HG03060 (cell line): ENCODE data around the gene SLC28A3.

Experiments used
- ATAC-seq: cut with Tn5 transposase; IDR thresholded peaks from one replicate; pipeline ENCODE4 v1.9.1; 2021; ENCODE audit warnings: low read depth, moderate number of reproducible peaks; ENCODE audit not compliant: unreplicated experiment

Gene SLC28A3

DNA sequence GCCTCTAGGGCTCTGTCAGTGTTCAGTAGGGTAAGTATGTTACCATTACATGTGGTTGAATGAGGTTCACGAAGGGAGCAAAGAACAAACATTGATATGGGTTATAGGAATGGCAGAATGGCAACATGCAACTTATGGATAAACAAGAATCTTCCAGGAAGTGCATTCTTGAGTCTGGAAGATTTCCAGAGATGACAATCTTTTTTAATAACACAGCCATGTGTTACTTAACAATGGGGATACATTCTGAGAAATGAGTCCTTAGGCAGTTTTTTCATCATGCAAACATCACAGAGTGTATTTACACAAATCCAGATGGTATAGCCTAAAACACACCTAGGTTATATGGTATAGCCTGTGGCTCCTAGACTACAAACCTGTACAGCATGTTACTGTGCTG is 9.1 kb upstream of the SLC28A3 start:
- no peak for ATAC-seq

DNA sequence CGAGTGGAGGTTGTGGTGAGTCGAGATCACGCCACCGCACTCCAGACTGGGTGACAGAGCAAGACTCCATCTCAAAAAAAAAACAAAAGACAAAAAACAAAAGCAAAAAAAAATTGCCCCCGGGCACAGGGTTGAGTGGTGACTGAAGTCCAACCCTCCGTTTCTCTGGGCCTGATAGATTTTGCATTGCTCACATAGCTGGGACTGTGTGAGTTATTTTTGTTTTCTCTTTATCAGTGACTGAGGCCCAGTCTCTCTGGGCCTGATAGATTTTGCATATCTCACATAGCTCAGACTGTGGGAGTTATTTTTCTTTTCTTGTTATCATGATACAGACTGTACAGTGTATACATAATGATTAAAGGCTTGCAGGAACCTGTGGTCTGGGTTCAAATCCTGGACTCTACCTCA is 2.6 kb upstream of the SLC28A3 start:
- no peak for ATAC-seq

DNA sequence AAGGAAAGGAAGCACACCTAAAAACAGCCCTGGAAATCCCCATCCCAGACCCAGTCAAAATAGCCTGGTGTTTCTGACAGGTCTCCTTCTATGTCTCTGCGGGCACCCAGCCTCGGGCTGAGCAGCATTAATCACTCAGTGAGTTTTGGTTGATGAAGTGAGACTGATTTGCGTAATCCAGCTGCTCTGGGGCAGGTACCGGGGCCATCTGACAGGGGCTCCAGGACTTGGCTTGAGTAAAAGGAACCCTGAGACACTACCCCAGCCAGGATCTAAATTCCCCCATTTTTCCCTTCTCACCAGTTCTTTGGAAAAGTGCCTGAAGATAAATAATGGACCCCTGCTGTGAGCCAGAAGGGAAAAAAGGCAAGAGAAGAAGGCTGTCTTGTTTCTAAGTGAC is 596 bp downstream of the SLC28A3 start:
- ATAC-seq: no peak

DNA sequence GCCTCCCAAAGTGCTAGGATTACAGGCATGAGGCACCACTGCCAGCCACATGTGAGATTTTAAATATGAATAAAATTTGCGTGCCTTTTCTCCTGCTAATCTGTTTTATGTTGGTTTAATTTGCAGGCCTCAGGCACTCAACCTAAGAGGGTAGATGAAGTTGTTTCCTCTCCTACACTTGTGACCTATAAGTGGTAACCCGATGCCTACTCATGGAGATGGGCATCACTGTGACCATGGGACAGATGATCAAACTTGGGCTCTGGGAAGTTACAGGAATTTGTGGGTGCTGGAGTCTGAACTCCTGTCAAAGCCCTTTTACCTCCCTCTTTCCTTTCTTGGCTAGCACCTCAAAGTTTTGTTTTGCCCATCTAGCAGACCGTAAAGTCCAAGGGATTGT is 1.1 kb downstream of the SLC28A3 start:
- ATAC-seq: no peak

DNA sequence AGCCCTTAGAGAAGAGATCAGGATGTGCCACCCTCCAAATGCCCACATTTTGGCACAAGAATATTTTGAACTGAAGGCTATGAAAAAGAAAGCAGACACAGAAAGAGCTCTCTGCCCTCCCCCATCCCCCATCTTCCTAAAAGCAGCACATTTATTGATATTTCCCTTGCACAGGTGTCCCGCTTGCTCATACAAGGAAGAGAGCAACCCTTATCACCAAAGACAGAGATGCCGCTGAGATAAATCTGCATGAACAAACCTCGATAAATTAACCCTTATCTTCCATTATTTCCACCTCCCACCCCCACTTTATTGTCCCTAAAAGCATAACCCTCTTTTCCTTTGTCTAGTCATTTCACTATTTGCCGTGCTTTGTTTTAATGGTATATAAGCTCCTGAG is 1.8 kb downstream of the SLC28A3 start:
- no peak for ATAC-seq

DNA sequence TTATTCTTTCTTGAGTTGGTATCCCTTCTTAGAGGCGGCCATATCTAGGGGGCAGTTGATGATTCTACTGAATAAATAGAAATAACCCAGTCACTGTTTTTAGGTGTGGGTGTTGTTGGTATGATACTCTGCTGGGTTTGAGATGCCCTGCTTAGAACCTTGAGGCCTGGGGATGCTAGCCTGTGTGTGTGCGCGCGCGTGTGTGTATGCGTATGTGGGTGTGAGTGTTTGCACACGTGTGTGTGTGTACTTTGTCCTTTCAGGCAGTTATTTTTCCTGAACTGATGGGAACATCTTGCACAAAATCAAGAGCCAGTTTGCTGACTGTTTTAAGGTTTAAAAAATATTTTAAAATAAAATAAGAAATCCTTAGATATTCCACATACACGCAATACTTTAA is 3.3 kb downstream of the SLC28A3 start:
- no peak for ATAC-seq

DNA sequence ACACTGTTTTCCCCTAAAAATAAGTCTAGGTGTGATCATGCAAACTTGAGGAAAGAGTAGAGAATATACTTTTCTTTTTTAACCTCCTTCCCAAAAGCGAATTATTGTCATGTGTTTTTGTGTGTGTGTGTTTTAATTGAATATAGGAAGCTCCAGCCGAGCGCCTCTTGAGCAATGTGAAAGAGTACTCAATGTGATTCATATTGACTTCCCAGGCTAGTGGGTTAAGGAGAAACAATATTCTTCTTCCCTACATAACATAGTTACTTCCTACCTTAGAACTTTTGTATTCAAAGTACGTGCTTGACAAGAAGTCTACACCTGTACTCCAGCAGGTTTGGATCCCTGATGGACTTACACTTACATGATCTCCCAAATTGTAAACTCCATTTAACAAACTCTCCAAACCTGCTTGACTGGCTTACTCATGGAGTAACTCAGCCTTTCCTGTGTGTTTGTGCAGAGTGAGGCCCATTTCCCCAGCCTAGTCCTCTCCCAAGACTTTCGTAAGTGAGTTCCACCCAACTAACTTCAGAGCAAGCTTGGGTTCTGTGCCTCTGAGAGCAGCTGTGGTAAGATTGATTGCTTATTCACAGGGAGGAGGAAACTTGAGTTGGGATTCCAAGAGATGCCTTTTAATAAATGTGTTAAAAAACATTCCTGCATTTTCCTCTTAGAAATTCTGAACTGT is 9.3 kb downstream of the SLC28A3 start:
- ATAC-seq: no peak

DNA sequence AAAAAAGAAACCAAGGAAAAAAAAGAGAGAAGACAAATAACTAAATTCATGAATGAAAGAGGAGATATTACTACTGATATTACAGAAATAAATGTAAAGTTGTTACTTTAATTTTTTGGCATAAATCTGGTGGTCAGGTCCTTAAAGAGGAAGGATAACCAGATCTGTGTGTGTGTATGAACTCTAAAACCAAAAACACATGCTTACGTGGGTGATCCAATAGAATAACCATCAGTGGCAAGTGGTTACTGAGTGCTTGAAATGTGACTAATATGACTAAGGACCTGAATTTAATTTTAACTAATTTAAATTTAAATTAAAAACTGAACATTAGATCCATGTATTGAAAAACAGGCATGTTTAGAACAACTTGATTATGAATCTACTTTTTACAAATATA is 10.3 kb downstream of the SLC28A3 start:
- ATAC-seq: no peak

DNA sequence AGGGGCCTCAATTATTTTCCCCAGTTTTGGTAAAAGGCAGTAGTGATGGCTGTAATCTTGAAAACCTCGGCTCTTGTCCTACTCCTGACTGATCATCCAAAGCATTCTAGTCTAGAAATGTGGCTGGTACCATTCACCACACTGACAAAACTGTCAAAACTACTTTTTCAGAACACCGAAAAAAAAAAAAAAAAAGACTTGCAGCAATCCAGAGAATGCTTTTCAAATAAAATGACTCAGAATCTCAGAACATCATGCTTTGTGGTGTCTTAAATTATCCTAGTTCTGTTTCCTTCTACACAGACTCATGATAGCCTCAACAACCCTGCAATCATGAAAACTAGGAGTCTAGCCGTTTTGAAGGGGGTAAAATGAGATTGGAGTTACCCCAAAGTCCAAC is 13.4 kb downstream of the SLC28A3 start:
- no peak for ATAC-seq

DNA sequence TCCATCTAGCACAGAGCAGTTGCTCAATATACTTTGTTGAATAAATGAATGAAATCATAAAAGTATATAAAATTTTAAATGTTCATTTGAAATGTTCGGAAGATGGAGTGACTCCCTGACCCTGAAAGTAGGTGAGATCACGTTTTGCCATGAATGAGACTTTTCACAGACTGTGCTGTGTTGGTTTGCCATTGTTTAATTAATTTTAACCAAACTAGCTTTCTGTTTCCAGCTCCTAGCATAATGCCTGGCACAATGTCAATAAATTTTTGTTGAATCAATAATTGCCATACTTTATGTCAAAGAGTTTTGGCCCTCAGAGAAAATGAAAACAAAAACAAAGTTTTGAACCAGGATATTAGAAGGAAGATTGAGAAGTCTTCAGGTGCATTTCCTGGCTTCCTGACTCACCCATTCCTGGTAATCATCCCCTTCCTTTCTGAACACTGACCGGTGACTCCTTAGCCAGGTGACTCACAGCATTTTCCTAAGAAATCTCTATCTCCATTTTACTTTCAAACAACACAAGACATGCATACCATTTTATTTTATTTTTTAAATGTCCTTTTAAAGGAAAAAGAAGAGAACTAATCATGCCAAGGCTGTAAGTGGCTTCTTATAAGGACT is 15.1 kb downstream of the SLC28A3 start:
- ATAC-seq: no peak

DNA sequence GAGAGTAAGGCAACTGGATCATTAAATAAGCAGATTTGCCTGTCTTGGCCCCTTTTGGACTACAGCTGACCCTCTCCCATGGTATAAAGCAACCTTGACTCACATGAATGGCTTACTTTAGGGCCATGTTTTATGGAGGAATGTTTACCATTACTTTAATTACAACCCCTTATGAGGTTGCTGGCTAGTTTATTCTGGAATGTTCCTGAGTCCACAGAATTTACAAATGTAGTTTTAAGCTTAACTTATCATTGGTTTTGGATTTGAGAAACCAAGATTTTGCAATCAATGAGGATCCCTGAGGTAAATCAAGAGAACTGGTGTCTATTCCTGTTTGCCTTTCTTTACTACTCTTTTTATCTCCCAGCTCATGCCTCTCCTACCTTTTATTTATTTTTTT is 15.7 kb downstream of the SLC28A3 start:
- no peak for ATAC-seq

DNA sequence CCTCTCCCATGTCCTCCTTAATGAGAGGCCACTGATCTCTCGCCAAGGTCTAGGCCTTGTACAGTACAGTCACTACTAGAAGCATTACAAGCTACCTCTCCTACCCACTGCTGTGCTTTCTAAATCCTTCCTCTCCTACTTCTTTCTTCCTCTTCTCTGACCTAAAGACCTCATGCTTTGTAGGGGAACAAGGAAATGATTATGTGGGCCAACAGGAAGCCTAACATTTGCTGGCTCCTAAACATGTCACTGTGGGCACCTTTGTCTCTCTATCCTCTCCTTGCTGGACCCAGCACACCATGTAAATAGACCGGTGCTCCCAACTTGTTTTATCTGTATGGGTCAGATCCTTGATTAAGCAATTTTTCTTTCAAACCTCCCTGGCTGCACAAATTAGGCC is 16.7 kb downstream of the SLC28A3 start:
- ATAC-seq: no peak

DNA sequence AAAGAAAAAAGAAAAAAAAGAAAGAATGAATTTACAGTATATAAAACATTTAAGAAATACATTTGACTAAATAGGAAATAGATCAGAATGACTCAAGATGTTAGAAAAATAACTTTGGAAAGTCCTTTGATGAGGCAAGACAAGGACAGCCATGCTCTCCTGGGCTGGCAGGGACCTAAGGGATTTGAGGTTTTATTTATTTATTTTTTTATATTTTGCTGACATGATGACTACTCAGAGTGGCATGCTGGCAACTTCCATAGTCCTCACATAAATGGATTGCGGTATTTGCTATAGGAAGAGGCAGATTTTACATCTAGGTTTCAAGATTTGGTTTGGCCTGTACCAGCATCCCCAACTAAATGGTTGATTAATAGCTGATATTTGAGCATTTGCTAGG is 17.7 kb downstream of the SLC28A3 start:
- ATAC-seq: no peak

DNA sequence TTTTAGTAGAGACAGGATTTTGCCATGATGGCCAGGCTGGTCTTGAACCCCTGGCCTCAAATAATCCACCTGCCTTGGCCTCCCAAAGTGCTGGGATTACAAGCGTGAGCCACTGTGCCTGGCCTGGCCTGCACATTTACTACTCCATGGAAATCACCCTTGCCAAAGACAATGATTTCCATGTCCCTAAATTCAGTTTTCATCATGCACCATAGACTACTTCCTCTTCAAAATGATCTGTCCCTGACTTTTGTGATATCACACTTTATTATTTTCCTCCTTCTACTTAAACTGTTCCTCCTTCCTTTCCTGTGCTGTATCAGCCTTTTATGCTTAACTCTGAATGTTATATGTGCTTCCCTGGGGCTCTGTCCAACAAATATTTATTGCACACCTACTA is 20.3 kb downstream of the SLC28A3 start:
- no peak for ATAC-seq

DNA sequence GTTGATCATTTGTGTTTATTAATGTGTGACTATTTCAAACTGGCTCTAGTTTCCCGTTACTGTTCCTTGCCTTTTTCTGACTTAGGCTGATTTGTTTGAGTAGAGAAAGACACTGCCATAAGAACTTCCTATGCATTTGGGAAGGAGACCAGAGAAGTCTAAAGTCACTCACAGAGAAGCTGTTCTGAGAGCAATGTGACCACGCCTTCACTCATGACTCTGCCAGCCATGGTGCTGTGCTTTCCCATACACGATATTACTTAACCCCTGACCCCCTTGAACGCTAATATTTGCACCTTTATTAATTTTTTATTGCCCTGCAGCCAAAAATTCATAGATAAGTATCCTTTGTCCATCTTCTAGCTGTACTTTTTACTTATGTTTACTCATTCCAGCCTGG is 20.9 kb downstream of the SLC28A3 start:
- no peak for ATAC-seq

DNA sequence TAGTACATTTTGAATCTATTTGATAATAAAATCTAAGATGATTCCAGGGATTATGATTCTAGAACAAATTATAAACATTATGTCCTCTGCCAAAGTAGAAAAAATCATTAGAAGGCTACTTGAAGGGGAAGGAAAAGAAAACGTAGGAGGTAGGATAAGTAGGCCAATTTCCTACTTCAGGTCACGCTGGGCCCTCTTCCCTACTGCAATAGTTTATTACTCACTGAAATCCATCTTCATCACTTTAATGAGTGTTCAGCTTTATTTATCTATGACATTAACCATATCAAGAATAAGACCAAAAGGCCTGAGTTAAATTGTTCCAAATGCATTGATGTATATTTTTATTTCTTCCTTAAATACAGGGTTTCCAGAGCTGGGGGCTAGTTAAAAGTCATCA is 21.6 kb downstream of the SLC28A3 start:
- ATAC-seq: no peak

DNA sequence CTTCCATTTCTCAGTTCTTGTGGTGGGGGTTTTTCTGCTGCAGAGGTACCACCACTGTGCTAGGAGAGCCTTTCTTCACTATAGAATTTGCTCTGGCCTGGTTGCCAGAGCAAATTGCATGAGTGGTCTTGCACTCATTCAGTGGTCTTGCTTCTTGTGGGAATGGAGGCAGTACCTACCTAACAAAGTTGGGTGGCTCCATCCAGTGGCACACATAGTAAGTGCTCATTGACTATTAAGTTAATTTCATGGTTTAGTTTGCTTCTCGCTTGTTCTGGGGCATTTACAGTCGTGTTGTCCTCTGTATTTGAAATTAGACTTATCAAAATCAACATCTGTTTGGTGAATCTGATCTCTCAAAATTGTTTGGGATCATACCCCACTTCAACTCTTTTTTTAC is 23.0 kb downstream of the SLC28A3 start:
- no peak for ATAC-seq

DNA sequence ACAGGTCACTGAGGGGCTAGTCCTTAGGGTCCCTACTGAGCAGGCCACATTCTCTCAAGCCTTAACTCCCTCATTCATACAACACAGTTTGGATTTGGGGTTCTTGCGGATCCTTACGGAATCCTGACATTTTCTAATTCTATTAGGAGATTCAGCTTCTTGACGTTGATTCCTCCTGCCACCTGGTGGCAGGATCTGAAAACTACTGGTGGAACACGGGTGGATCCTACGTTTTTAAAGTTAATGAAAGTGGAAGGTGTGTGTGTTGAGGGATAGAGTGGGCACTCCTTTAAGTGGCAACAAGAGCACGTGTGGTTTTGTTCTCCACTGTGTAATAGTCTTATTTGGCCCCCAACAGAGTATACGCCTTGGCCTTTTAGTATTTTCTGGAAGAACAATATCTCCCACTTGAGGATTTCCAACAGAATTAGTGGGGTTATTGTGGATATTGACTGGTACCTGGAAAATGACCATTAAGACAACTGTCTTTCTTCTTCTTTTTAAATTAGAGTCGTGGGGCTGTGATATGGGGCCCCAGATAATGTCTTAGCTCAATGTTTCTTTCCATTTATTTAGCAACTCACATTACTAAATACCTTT is 25.2 kb downstream of the SLC28A3 start:
- no peak for ATAC-seq

DNA sequence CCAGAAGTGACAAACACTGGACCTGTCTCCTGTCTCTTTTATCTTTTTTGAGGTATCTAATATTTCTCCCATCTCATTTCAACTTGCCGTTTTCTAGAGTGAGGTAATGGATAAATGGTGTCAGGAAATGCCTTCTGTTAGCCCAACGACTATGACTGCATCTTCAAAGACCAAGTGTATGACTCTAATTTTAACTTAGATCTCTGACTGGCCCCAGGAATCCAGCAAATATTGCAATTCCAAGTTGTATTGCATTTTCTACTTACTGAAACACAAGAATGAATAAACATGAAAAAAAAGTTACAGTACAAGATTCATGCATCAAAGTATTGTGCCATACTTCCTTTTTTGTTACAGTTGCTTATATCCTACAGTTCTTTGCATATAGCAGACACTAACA is 26.3 kb downstream of the SLC28A3 start:
- ATAC-seq: no peak

DNA sequence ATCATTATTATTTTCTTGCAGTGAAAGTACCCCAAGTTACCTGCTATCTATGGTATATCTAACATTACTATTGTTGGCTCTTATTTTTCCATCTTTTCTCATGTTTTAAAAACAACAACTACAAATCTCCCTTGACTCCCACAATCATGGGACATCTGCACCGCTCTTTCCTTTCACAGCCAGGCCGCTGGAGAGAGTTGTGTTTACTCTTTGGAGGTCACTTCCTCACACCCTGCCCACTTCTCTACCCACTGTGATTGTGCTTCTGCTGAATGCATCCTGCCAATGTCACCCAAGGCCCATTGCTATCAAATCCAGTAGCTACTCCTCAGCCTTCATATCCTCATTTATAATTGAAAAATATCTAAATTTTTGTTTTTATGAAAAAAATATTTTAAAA is 29.7 kb downstream of the SLC28A3 start:
- no peak for ATAC-seq

DNA sequence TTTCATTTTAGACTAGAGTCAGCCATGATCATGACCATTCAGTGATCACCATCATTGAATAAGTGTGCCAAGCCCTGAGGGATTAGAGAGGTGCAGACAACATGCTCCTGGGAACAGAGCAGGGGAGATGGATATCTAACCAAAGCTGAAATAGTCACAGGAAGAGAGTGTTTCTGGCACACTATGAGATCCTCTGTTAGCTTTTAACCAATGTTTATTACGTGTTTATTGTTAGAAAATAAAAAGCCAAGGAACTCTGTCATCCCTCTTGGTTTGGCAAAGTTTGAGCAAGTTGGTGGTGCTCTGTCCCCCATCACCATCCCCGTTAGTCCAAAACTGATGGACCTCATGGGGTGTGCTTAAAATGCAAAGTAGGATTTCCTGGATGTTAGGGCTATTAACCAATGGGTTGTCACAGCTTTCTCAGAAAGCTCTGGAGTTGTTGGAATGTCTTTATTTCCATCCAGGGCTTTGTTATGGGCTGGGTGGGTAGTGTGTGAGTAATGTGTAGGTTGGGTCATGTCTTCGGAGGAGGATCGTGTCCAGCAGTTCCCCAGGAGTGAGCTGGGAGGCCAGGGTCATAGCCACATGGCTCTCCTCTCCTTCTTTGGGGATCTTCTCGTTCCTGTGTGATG is 34.9 kb downstream of the SLC28A3 start:
- ATAC-seq: no peak

DNA sequence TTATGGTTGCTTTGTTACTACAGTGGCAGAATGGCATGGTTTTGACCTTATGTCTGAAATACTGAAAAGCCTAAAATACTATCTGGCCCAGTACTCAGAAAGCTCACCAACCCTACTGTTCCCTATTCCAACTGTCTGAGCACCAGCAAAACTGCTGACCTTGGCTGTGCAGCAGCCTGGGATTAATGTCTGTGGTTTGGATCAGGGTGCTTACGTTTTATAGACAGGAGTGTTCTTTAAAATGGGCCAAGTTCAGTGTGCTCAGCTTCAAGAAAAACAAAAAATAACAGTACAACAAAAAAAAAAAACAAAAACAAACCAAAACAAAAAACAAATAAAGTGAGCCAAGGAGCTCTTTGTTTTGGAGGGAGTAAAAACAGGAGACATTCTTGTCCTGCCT is 36.4 kb downstream of the SLC28A3 start:
- no peak for ATAC-seq
